ENCODE measurements around the gene MS4A13. TPM values are rescaled to one million over a fixed set of nuclear protein-coding genes. Genes with fewer than 3 reads are reported as not detected.

Gene MS4A13
- polyA plus RNA-seq, 1 of the 3 experiments (the other 2 are of a cell fraction): not detected

DNA sequence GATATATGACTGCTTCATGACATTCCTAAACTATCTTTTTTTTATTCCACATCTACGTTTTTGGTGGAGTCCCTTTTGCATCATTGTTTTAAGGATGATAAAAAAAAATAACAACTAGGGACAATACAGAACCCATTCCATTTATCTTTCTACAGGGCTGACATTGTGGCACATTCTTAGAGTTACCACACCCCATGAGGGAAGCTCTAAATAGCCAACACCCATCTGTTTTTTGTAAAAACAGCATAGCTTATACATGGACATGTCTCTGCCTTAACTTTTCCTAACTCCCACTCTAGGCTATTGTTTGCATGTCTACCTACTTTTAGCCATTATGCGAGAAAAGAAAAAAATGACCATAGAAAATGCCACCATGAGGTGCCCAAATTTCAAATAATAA, 46.4 kb upstream of the MS4A13 start:
- Histone ChIP-seq H3K4me1 (ENCODE audit: control insufficient read depth in 1 of 2, insufficient read depth in 2 of 2, low read depth in 1 of 2, low read length in 1 of 2) (no peaks in the 10 kb centered on the region), H3K27ac (ENCODE audit: low read depth in 2 of 2, low read length in 1 of 2) (no peak overlapping the region), H3K4me2 (no peak overlapping the region), H3K27me3 (ENCODE audit: insufficient read depth) (no peaks in the 10 kb centered on the region), H3K36me3 (replicated peaks in 1 of 2; ENCODE audit: control insufficient read depth in 1 of 2, insufficient read depth in 2 of 2, low read length in 1 of 2) (no peaks in the 10 kb centered on the region), H3K9ac (no peak overlapping the region), H3K4me3 (ENCODE audit: low read depth in 2 of 2, low read length in 1 of 2) (no peak overlapping the region), H3K9me2 (no peaks in the 10 kb centered on the region), H2AFZ (ENCODE audit: low read depth) (no peak overlapping the region), H3K9me3 (no peaks in the 10 kb centered on the region), H3K79me2 (ENCODE audit: insufficient read depth) (no peaks in the 10 kb centered on the region), H4K20me1 (ENCODE audit: insufficient read depth) (no peaks in the 10 kb centered on the region), H3F3A (replicated peaks; ENCODE audit: insufficient read depth) (no peaks in the 10 kb centered on the region)
- no peak for TF ChIP-seq RXRA (IDR thresholded peaks at IDR 0.05; ENCODE audit: borderline replicate concordance, low read depth)
- no peak for TF ChIP-seq FOXJ3 (CRISPR knock-in tag; IDR thresholded peaks at IDR 0.05)
- TF ChIP-seq NFIC (IDR thresholded peaks at IDR 0.05; ENCODE audit: borderline replicate concordance): no peak
- no peak for TF ChIP-seq TEAD4 (IDR thresholded peaks at IDR 0.05; ENCODE audit: borderline replicate concordance, insufficient read depth)
- TF ChIP-seq, protein P1, sequence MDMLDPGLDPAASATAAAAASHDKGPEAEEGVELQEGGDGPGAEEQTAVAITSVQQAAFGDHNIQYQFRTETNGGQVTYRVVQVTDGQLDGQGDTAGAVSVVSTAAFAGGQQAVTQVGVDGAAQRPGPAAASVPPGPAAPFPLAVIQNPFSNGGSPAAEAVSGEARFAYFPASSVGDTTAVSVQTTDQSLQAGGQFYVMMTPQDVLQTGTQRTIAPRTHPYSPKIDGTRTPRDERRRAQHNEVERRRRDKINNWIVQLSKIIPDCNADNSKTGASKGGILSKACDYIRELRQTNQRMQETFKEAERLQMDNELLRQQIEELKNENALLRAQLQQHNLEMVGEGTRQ (IDR thresholded peaks at IDR 0.05; ENCODE audit: borderline replicate concordance, low read depth, low read length): no peak
- no peak for TF ChIP-seq ELF1 (IDR thresholded peaks at IDR 0.05)
- TF ChIP-seq RAD21 (IDR thresholded peaks at IDR 0.05; ENCODE audit: low read length): no peak
- DNase-seq: no peak
- CTCF ChIA-PET: no interaction called here
- POLR2A ChIA-PET: no interaction called here
- 3% methylated on average over 2 of the region's 2 CpGs for WGBS (ENCODE audit: low lambda C conversion rate)

- Histone ChIP-seq H3K9ac (no peak overlapping the region), H3K79me2 (ENCODE audit: insufficient read depth) (no peaks in the 10 kb centered on the region), H3K27ac (ENCODE audit: low read depth in 2 of 2, low read length in 1 of 2) (no peak overlapping the region), H3F3A (replicated peaks; ENCODE audit: insufficient read depth) (no peaks in the 10 kb centered on the region), H3K4me1 (ENCODE audit: control insufficient read depth in 1 of 2, insufficient read depth in 2 of 2, low read depth in 1 of 2, low read length in 1 of 2) (no peaks in the 10 kb centered on the region), H3K9me2 (no peaks in the 10 kb centered on the region), H2AFZ (ENCODE audit: low read depth) (no peak overlapping the region), H3K27me3 (ENCODE audit: insufficient read depth) (no peaks in the 10 kb centered on the region), H4K20me1 (ENCODE audit: insufficient read depth) (no peaks in the 10 kb centered on the region), H3K4me3 (ENCODE audit: low read depth in 2 of 2, low read length in 1 of 2) (no peak overlapping the region), H3K4me2 (no peak overlapping the region), H3K36me3 (replicated peaks in 1 of 2; ENCODE audit: control insufficient read depth in 1 of 2, insufficient read depth in 2 of 2, low read length in 1 of 2) (no peaks in the 10 kb centered on the region), H3K9me3 (no peaks in the 10 kb centered on the region)
- CTCF ChIA-PET: no interaction called here
- WGBS (ENCODE audit: low lambda C conversion rate): 0% methylated on average over 2 of the region's 2 CpGs
- TF ChIP-seq EZH2phosphoT487 (IDR thresholded peaks at IDR 0.05; ENCODE audit: borderline replicate concordance, low read depth): no peak
- no peak for TF ChIP-seq FOXM1 (IDR thresholded peaks at IDR 0.05; ENCODE audit: low read depth)
- POLR2A ChIA-PET: no interaction called here
- DNase-seq: no peak
These were observed 45.5 kb upstream of the MS4A13 start for GRCh38 chr11:60469723-60470122.

DNA sequence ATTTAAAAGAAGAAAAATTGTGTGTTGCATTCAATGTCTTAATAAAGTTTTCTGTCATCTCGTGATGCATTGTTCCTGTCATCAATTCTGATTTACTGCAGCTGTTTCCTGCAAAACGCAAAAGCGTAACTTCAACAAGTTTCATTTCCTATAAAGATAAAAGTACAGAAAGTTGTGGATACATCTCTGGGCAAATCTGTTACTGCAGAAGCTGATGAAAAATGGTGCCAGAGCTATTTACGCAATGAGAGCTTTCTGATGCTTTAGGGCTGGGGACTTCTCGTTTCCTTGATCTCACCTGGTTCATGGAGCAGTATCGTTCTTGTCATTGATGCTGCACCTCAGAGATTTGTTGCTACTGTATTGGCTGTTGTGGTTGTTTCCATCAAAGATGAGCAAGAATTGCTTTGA, 38.2 kb upstream of the MS4A13 start:
- Histone ChIP-seq H3F3A (replicated peaks; ENCODE audit: insufficient read depth) (no peaks in the 10 kb centered on the region), H3K9me2 (no peaks in the 10 kb centered on the region), H3K79me2 (ENCODE audit: insufficient read depth) (no peaks in the 10 kb centered on the region), H4K20me1 (ENCODE audit: insufficient read depth) (no peaks in the 10 kb centered on the region), H3K27ac (ENCODE audit: low read depth in 2 of 2, low read length in 1 of 2) (no peak overlapping the region), H3K4me2 (no peak overlapping the region), H3K27me3 (ENCODE audit: insufficient read depth) (no peaks in the 10 kb centered on the region), H2AFZ (ENCODE audit: low read depth) (no peak overlapping the region), H3K4me3 (ENCODE audit: low read depth in 2 of 2, low read length in 1 of 2) (no peak overlapping the region), H3K4me1 (ENCODE audit: control insufficient read depth in 1 of 2, insufficient read depth in 2 of 2, low read depth in 1 of 2, low read length in 1 of 2) (no peaks in the 10 kb centered on the region), H3K9me3 (no peaks in the 10 kb centered on the region), H3K9ac (no peak overlapping the region), H3K36me3 (replicated peaks in 1 of 2; ENCODE audit: control insufficient read depth in 1 of 2, insufficient read depth in 2 of 2, low read length in 1 of 2) (no peaks in the 10 kb centered on the region)
- ChIA-PET POLR2A (no interaction called here), CTCF (no interaction called here)
- DNase-seq: no peak
- 8% methylated on average over 6 of the region's 6 CpGs for WGBS (ENCODE audit: low lambda C conversion rate)
- no peak for TF ChIP-seq JUND (IDR thresholded peaks at IDR 0.05)
- no peak for TF ChIP-seq TCF12 (IDR thresholded peaks at IDR 0.05)
- no peak for TF ChIP-seq TEAD4 (IDR thresholded peaks at IDR 0.05; ENCODE audit: borderline replicate concordance, insufficient read depth)
- no peak for TF ChIP-seq ELF1 (IDR thresholded peaks at IDR 0.05)
- no peak for TF ChIP-seq CHD2 (IDR thresholded peaks at IDR 0.05; ENCODE audit: low read length, partially characterized antibody)
- no peak for TF ChIP-seq ZBTB33 (IDR thresholded peaks at IDR 0.05; ENCODE audit: borderline replicate concordance, low read depth)
- no peak for TF ChIP-seq MXI1 (IDR thresholded peaks at IDR 0.05; ENCODE audit: low read depth, low read length)
- TF ChIP-seq NFIC (IDR thresholded peaks at IDR 0.05; ENCODE audit: borderline replicate concordance): no peak
- TF ChIP-seq GATA2 (CRISPR knock-in tag; IDR thresholded peaks at IDR 0.05): no peak
- no peak for TF ChIP-seq EP300 (IDR thresholded peaks at IDR 0.05; ENCODE audit: borderline replicate concordance in 1 of 2, low read depth in 1 of 2, low read length in 1 of 2)
- TF ChIP-seq, protein P2, sequence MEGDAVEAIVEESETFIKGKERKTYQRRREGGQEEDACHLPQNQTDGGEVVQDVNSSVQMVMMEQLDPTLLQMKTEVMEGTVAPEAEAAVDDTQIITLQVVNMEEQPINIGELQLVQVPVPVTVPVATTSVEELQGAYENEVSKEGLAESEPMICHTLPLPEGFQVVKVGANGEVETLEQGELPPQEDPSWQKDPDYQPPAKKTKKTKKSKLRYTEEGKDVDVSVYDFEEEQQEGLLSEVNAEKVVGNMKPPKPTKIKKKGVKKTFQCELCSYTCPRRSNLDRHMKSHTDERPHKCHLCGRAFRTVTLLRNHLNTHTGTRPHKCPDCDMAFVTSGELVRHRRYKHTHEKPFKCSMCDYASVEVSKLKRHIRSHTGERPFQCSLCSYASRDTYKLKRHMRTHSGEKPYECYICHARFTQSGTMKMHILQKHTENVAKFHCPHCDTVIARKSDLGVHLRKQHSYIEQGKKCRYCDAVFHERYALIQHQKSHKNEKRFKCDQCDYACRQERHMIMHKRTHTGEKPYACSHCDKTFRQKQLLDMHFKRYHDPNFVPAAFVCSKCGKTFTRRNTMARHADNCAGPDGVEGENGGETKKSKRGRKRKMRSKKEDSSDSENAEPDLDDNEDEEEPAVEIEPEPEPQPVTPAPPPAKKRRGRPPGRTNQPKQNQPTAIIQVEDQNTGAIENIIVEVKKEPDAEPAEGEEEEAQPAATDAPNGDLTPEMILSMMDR (IDR thresholded peaks at IDR 0.05): no peak
- TF ChIP-seq FOXM1 (IDR thresholded peaks at IDR 0.05; ENCODE audit: low read depth): no peak
- no peak for TF ChIP-seq FOSL2 (IDR thresholded peaks at IDR 0.05; ENCODE audit: borderline replicate concordance, low read depth)
- no peak for TF ChIP-seq USF1 (IDR thresholded peaks at IDR 0.05; ENCODE audit: borderline replicate concordance, low read depth)
